OCI-M1 (cell line): ENCODE measurements around the gene ARHGAP6.
A peak's percentile ranks its signal among the peaks of the same experiment; 100 is the strongest.
"Not testable (repeated sequence)": the region's sequence is repeated elsewhere in the genome, so short reads cannot be mapped to it uniquely, and the experiment has no call there.

Experiments used
- DNase-seq: peaks from one replicate; lab custom pipeline; 2025; lab: John Stamatoyannopoulos, UW

The ARHGAP6 gene

DNA sequence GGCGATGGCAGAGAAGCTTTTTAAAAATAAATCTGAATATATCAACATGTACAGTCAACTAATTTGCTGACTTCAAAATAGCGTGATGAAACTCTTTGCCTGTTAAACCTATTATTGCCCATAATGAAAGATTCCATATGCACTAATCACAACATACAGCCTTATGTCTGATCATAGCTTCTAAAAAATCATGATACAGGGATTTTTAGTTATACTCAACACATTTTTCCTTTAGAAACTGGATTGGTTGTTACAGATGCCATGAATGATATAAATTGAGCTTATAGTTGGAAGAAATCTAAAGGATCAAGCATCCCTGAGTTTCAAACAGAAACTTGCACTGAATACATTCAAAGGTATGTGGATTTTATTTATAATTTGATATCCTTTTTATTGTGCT is 372.6 kb downstream of the ARHGAP6 start, which contains the start of gene AMELX:
AMELX (plus strand) TSS at position 301 of the 400 bp plus-strand sequence. CDS start 1,376 bp downstream, outside the sequence.
- DNase-seq: no peak

DNA sequence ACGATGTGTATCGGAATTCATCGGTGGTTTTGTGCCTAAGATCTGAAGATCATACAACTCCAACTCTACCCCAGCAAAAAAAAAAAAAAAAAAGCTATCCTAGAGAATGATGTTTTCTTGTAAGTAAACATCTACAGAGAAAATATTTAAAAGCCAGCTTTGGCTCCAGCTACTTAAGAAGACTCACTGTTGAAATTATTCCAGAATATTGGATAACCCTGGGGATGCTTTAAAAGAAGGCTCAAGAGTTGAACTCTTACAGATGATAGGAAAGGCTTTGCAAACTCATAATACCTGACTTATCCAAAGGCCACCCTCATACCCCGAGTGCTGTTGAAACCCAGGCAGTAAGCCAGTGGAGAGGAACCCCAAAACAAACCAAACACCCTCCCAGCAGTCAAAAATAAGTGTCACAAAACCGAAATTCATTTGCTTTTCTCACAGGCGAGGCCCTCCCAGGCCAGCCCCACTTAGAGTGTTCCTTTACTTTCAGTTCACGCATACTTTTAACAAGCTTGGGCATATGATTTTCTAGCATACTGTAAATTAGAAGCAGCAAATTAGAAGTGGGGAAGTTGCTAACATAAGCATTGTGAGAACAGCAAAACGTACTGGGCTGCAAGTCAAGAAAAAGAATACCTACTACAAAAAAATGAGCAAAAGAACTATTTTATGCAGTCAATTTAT is 375.2 kb downstream of the ARHGAP6 start:
- no peak for DNase-seq

DNA sequence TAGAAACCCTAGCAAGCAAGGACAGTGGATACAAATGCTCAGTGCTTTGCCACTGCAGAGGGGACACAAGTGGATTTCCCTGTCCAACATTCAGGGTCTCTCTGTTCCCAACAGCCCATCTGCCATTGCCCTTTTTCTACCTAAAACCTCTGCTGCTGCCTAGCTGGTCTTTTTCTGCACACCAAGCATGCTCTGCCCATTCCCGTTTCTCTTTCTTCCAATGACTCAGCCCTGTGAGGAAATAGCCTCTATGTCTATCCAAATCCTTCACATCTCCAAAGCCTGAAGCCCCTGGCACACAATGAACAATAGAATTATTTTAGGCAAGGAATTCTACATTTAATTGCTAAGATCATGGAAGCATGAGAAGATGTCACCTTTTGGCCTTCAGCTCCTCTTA is 378.2 kb downstream of the ARHGAP6 start:
- DNase-seq: no peak

DNA sequence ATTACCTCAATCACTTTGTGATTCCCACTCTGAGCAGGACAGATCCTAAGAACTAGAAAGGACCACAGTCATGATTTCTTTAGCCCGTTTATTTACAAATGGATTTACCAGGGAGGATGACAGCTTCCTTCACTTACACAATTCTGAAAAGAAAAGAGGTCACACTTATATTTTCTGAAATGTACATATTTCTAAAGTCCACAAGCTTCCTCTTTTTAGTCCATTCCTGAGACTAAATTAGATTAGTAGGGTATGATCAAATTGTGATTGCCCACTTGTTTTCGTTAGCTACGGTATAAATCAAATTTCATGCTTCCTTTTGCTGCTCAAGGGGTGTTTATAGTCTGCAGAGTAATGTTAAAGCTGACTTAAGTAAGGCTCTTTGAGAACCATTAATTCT is 380.1 kb downstream of the ARHGAP6 start:
- peak; percentile 27 for DNase-seq

DNA sequence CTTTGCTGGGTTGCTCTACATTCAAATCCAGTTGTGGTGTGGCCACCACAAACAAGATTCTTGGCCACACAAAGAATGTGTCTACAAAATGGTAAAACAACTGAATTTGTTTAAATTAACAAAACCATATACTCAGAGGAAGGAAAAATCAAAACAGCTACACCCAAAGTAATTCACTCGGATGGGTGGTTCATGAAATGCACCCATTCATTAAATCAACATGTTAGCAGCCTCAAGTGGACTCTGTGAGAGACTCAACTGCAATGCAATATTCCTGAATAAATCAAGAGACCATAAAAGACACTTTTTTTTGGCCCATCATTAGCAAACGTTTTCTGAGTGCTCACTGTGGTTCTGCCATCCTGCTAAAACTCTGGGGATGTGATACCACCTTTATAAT is 383.7 kb downstream of the ARHGAP6 start:
- no peak for DNase-seq

DNA sequence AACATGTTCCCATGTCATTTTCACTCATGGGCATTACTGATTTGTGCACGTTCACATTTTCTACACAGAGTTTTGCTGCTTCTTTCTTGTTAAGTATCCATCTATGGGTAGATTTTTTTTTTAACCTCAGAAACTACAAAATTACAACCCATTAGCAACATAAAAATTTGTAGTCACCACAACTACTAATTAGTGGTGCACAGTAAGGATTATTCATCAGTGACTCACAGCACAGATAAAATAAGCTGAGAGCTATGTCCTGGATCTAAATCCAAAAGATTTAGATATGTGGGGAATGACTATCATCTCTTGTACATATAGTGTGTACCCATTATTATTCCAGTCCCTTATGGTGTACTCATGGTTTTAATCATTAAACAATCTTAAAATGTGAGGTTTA is 392.2 kb downstream of the ARHGAP6 start:
- DNase-seq: no peak

DNA sequence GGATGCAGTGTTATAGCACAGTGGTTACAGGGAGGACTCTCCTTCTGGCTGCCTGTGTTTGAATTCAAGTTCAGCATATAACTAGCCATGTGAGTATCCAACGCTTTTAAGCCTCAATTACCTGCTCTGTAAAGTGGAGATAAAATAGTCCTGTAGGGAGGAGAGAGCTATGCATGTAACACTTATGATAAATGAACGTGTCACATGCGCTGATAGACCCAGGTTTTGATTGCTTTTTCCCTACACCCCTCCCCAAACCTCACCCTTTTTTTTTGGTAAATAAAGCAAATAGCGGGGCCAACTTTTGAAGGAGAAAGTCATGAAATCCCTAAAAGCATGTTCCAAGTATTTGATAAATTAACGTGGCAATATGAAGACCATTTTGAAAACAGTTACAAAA is 392.9 kb downstream of the ARHGAP6 start:
- DNase-seq: no peak

DNA sequence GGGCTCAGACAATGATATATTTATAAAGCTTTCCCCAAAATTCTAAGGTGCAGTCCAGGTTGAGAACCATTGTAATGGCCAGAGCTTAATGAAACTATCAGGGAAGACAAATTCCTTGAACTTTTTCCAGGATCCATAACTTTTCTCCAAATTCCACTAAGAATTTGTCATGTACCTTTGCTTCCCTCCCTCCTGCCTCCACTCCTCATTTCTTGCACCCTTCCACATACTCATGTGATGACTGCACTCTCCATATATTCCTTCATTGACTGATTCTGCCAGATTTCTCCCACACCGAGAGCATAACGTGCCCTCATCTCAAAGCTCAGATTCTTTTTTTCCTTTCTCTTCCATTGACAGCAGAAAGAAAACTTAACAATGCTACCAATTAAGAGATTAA is 393.4 kb downstream of the ARHGAP6 start:
- no peak for DNase-seq

DNA sequence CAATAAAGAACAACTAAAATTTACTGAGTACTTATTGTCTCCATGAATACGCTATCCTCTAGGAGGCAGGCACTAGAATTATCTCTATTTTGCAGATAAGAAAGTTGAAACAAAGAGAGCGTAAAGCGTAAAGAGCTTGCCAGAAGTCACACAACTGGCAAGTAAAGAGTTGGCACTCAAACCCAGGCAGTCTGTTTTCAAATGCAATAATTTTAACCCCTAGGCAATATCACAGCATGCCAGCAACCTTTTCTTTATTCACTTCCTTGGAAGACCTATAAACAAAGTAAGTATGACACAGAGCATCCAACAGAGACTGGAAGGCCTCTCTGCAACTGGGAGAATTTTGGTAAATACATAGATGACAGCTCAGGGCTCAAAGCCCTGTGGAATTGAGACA is 395.7 kb downstream of the ARHGAP6 start:
- no peak for DNase-seq

DNA sequence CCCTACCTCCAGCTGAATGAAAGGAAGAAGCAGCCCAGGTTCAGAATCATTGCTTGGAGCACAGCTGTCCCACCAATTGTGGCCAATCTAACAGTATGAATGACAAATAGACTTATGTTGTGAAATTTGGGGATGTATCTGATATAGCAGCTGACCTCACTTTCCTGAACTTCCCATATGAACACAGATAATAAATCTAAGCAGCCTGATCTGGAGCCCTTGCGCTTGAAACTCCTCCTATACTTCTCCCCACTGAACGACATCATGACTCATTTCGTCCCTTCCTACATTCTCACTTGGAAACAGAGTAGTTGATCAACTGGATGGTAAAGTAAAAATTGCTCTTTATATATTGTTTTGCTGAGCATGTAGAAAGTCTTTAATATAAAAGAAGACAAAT is 396.7 kb downstream of the ARHGAP6 start:
- DNase-seq: peak; percentile 23

DNA sequence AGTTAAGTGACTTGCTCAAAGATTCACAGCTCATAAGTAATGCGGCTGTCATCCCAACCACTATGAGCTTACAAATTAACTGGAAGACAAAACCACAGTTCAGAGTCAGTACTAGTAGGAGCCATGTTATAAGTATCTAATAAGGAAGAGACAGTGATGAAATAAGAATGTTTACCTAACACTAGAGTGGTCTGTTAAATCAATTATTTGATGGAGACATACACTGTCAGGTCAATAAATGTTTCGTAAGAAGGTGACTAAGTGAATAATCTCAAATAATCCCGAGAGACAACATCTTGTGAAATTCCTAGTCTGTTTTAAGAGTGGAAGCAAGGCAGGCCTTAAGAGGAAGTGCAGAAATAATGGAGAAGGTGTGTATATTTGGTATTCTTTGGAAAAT is 398.3 kb downstream of the ARHGAP6 start:
- DNase-seq: no peak

DNA sequence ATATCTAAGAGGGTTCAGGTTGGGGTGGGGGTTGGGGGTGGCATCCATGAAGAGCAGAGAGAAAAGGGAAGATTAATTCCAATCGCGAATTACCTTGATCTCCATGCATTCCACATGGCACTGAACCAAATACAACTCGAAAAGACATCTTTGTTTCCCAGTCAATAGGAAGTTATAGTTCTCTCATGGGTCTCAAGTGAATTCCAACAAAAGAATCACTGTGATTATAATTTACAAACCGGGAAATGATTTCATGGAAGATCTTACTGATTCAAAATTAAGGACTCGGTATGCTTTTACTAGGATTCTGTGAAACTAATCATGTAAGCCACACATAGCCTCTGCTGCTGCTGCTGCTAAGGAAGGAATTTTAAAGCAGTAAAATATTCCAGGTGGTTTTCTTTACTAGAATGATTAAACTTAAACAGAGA is 399.1 kb downstream of the ARHGAP6 start:
- DNase-seq: no peak

DNA sequence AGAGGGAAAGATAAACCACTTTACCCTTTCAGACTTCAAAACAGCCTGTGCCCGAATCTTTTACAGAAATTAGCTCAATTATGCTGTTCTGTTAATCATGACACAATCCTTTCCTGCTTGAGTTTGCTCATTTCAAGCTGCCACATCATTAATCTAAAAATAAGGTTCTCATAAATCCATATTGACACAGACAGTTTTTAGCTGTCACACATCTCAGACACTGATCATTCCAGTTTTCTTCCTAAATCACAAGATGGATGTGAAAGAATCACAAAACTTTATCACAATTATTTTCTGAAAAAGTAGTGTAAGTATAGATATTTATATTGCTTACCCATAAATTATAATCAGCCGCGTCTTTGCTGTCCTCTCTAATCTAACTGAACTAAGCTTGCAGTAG is 400.4 kb downstream of the ARHGAP6 start:
- DNase-seq: no peak

DNA sequence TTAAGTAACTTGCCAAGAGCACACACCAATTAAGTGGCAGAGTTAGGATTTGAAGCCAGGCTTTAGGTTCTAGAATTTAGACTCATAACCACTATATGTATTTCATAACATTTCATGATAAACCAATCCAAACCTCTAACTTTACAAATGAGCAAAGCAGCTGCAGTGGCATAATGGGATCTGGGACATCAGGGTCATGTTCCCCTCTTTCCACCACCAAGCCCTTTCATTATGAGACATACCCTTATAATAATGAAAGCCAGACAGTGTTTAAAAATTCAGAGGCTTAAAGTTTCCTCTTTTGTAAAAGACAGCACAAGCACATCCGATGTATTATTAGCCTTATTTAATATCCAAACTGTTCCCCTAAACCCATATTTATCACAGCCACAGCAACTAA is 400.8 kb downstream of the ARHGAP6 start:
- no peak for DNase-seq

DNA sequence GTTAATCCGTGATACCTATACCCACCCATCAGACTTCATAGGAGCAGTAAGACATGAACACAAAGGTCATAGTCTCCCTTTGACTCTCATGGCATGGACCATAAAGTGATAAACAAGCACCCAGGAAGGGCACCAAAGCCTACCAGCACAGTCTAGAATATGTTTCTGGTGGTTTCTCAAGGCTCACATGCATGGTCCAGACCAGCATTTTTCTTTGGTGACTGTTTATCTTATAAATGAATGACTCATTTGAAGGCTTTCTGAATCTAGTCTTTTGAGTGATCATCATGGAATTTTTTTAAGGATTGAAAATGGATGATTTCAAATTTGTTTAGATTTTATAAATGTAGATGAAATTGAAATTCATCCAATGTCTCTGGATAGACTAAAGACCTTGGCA is 404.5 kb downstream of the ARHGAP6 start:
- no peak for DNase-seq

DNA sequence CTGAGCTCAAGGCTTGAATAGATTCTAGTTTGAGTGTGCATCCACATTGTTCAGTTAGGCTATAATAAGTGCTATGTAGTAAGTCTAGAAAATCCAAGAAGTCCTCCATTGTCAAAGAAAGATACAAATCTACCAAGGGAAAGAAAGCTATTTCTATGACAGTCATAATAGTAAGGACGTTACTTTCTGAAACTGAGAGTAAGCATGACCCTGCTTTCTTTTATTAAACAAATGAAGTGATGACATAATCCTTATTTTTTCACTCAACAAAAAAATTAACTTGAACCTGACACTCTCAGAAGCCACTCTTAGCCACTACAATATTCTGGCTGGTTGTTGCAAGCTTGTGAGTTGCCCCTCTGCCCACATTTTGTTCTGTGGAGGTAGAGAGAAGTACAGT is 406.3 kb downstream of the ARHGAP6 start:
- DNase-seq: no peak

DNA sequence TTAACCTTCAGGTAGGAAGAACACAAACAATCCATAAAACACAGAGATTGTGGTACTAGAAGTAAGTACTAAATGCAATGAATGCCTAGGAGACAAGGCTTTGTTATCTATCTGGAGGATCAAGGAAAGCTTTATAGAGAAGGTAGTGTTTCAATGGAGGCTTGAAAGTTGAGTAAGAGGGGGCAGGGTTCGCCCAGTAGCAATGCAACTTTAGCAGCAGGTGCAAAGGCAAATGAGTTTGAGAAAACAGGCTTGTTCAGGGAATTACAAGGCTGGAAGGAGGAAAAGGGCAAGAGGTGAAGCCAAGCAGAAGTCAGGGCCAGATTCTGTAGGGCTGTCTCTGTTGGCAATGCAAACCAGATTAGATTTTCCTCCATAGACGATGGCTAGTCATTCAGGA is 408.0 kb downstream of the ARHGAP6 start:
- DNase-seq: no peak

DNA sequence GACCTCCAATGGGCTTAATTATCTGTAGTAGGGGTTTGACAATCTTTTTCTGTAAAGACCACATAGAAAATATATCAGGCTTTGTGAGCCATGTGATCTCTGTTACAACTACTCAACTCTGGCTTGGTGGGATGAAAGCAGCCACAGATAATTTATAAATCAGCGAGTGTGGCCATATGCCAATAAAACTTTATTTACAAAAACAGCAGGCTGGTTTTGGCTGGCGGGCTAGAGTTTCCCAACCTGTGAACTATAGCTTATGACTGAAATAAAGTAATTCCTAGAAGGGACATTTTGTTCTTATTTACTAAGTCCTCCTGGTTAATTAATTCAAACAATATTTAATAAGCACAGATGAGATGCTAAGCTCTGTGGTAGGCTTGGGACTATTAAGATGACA is 408.4 kb downstream of the ARHGAP6 start:
- DNase-seq: no peak

DNA sequence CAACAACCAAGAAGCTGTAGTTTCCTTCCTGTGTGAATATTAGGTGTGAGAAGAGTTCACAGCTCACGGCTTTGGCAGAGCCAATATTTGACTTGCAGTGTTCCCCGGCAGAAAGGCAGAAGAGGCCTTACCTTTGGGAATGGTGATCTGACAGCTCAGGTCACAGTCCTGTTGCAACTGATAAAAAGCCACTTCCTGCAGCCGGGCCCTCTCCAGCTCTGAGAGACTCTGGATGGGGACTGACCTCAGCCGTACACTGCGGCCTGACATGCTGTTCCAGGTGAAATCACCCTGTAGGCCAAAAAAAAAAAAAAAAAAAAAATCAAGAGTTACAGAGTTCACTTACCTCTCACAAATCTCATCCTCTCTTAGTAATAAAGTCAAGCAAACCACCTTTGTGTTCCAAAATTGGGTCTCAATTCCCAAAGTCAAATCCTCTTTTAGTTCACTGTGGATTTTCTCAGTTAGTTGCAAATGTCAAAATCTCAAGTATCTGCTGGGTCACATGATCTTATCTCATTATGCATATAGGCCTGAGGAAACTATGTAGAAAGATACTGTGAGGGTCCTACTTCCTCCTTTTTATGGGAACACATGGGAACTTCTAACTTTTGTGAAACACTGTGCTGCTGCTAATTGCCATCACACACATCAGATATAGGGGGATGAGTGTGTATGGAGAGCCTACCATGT is 411.2 kb downstream of the ARHGAP6 start:
- DNase-seq: peak; percentile 82

DNA sequence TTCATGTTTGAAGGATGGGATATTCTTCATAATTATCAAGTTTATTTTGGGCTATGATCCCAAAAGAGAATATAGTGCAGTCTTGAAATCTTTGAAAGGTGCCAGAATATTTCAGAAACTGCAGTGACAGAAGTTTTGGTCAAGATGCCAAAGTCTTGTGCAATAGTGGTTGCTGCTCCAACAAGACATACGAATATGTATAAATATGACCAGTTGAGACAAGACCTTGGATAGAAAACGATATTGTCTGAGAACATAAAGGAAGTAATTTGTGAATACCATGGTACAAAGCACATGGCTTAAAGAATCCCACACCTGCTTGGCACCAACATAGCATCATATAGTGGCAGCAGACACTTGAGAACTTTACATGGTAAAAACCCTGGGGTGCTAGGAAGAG is 421.1 kb downstream of the ARHGAP6 start:
- no peak for DNase-seq

DNA sequence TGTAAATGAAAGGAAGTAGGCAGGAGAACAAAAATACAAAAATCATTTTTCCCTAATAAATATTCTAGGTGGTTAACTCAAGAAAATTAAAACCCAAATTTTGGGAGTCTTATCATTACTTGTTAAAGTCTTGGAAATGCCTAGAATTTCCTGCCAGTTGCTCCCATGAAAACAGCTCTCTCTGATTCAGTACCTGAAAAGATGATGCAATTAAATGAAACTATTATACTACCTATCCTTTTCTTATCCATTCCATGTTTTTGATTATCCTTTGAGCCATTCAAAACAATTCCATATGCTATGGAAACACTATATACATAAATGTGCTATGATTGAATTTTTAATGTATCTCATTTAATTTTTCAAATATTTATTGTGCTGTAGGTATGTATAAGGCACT is 423.0 kb downstream of the ARHGAP6 start:
- peak; percentile 48 for DNase-seq

DNA sequence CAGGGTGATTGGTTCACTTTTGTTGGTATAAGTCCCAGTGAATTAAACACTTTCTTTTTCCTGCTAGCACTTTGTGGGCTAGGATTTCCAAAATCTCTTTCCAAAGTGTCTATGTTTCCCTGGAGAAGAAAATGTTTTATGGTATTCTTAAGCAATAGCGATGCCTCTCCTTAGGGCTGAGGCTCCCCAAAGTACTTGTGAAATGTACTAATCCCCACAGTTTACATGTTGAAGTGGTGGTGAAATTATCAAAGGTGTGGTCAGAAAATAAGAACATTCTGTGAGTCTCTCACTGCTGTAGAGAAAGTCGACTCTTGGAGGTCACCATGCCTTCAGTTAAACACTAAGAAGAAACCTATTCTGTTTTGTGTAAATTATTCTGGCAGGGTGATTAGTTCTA is 424.0 kb downstream of the ARHGAP6 start:
- no peak for DNase-seq

DNA sequence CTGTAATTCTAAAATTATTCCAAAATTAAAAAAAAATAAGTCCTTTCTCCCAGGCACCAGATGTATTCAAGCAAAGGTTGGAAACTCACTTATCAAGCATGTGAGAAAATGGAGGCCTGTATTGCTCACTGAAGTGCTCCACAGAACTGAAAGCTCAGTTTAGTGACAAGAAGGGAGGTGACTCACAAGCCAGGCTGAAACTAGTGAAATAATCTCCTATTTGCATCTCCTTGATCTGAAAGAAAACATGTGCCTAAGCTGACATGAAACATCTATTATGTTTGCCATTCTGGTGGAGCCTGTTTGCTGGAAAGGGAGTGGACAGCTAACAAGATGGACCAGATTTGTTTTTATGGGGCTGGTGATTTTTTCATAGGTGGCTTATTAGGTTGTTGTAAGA is 426.5 kb downstream of the ARHGAP6 start:
- peak; percentile 73 for DNase-seq

DNA sequence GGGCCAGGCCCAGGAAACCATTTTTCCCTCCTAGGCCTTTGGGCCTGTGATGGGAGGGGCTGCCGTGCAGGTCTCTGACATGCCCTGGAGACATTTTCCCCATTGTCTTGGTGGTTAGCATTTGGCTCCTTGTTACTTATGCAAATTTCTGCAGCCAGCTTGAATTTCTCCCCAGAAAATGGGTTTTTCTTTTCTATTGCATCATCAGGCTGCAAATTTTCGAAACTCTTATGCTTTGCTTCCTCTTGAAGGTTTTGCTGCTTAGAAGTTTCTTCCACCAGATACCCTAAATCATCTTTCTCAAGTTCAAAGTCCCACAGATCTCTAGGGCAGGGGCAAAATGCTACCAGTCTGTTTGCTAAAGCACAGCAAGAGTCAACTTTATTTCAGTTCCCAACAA is 430.3 kb downstream of the ARHGAP6 start:
- DNase-seq: not testable (repeated sequence)
